GM19455 (cell line): ENCODE measurements around the gene PCDHA8.
"Not testable (repeated sequence)": the region's sequence is repeated elsewhere in the genome, so short reads cannot be mapped to it uniquely, and the experiment has no call there.

Source experiments
- ATAC-seq: cut with Tn5 transposase; IDR thresholded peaks from one replicate; pipeline ENCODE4 v1.9.1; 2021; ENCODE audit not compliant: unreplicated experiment

Gene PCDHA8

DNA sequence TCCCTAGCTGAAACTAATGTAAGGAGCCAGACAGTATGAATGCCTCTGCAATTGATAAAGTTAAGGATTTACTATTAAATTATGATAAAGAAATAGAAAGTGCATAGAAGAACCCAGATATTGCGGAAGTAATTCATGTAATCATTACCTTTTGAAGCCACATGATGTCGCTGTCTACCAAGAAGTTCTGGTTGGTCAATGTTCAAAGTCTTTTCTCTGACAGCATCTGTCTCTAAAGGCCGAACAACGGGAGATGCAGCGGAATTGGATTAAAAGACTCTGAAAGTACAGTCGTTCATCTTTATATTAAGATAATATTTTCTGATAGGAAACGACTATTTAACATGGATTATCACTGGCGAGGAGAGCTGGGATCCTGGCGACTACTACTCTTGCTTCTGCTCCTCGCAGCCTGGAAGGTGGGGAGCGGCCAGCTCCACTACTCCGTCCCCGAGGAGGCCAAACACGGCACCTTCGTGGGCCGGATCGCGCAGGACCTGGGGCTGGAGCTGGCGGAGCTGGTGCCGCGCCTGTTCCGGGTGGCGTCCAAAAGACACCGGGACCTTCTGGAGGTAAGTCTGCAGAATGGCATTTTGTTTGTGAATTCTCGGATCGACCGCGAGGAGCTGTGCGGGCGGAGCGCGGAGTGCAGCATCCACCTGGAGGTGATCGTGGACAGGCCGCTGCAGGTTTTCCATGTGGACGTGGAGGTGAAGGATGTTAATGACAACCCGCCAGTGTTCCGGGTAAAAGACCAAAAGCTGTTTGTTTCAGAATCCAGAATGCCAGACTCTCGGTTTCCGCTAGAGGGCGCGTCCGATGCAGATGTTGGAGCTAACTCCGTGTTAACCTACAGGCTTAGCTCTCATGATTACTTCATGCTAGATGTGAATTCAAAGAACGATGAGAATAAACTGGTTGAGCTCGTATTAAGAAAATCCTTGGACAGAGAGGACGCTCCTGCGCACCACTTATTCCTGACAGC is at the start of gene PCDHA8:
PCDHA8 (plus strand) TSS at position 210 of the 985 bp plus-strand sequence; CDS start at position 345, 135 bp downstream.
- ATAC-seq, result no peak

- ATAC-seq, result no peak
Measured at GRCh38 chr5:140794595-140795258, 46.3 kb upstream of the PCDHA8 start, which contains the start of gene PCDHA2. Gene PCDHA2 (plus strand): TSS chr5:140794852.

GRCh38 chr5:140795259-140795641 is 45.7 kb upstream of the PCDHA8 start:
- no peak for ATAC-seq

GRCh38 chr5:140796072-140796717 is 44.8 kb upstream of the PCDHA8 start:
- ATAC-seq, result not testable (repeated sequence)

- no peak for ATAC-seq
Measured at GRCh38 chr5:140796718-140797095, 44.3 kb upstream of the PCDHA8 start.

GRCh38 chr5:140800816-140801493 is 40.0 kb upstream of the PCDHA8 start, which contains the start of gene PCDHA3:
Gene PCDHA3 (plus strand): TSS chr5:140801057.
- no peak for ATAC-seq

- ATAC-seq, result no peak
Measured at GRCh38 chr5:140801494-140801841, 39.5 kb upstream of the PCDHA8 start.

- not testable (repeated sequence) for ATAC-seq
Measured at GRCh38 chr5:140802381-140802780, 38.6 kb upstream of the PCDHA8 start.

DNA sequence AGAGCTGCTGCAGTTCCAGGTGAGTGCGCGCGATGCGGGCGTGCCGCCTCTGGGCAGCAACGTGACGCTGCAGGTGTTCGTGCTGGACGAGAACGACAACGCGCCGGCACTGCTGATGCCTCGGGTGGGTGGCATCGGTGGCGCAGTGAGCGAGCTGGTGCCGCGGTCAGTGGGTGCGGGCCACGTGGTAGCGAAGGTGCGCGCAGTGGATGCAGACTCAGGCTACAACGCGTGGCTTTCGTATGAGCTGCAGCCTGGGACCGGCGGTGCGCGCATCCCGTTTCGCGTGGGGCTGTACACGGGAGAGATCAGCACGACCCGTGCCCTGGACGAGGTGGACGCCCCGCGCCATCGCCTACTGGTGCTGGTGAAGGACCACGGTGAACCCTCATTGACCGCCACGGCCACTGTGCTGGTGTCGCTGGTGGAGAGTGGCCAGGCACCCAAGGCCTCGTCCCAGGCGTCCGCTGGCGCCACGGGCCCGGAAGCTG is 38.2 kb upstream of the PCDHA8 start:
- ATAC-seq, result no peak

DNA sequence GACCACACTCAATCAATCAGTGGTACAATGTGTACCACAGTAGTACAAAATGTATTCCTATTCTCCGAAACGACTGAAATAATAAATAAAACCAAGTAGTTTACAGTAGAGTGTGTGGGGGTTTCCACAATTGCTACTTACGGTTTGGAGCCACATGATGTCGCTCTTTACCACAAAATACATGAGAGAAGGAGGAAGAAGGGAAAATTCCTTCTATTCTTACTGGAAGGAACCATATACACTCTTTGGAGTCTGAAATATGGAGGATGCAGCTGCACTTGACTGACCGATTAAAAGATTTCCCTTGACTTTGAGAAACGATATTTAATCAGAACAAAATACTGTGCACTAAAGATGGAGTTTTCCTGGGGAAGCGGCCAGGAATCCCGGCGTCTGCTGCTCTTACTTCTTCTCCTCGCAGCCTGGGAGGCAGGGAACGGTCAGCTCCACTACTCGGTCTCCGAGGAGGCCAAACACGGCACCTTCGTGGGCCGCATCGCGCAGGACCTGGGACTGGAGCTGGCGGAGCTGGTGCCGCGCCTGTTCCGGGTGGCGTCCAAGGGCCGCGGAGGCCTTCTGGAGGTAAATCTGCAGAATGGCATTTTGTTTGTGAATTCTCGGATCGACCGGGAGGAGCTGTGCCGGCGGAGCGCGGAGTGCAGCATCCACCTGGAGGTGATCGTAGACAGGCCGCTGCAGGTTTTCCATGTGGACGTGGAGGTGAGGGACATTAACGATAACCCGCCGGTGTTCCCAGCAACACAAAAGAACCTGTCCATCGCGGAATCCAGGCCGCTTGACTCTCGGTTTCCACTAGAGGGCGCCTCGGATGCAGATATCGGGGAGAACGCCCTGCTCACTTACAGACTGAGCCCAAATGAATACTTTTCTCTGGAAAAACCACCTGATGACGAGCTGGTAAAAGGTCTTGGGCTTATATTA is 33.9 kb upstream of the PCDHA8 start, which contains the start of gene PCDHA4:
PCDHA4 (plus strand) TSS at position 235 of the 942 bp plus-strand sequence.
- no peak for ATAC-seq

GRCh38 chr5:140808241-140808888 is 32.6 kb upstream of the PCDHA8 start:
- not testable (repeated sequence) for ATAC-seq

DNA sequence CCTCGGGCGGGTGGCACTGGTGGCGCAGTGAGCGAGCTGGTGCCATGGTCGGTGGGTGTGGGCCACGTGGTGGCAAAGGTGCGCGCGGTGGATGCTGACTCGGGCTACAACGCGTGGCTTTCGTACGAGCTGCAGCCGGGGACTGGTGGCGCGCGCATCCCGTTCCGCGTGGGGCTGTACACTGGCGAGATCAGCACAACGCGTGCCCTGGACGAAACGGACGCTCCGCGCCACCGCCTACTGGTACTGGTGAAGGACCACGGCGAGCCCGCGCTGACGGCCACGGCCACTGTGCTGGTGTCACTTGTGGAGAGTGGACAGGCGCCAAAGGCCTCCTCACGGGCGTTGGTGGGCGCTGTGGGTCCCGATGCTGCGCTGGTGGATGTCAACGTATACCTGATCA is 32.1 kb upstream of the PCDHA8 start:
- ATAC-seq, result no peak

DNA sequence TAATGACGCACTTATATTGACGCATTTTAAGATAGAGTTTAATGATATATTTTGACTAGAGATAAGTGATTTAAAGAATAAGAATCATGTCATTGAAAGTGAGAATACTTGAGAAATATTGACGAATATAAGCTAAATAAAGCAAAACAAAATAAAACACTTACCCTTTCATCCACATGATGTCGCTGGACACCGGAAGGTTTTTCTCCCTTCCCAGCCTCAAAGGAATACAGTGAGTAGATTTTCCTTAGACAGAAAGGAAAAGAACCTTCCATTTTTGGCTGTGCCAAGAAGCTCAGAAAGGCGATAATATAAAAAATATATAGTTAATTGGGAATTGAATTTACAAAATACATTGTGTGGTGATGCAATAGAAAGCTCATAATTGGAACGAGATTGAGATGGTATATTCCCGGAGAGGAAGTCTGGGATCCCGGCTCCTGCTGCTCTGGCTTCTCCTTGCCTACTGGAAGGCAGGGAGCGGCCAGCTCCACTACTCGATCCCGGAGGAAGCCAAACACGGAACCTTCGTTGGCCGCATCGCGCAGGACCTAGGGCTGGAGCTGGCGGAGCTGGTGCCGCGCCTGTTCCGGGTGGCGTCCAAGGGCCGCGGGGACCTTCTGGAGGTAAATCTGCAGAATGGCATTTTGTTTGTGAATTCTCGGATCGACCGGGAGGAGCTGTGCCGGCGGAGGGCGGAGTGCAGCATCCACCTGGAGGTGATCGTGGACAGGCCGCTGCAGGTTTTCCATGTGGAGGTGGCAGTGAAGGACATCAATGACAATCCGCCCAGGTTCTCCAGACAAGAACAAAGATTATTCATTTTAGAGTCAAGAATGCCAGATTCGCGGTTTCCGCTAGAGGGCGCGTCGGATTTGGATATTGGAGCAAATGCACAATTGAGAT is 19.4 kb upstream of the PCDHA8 start, which contains the start of gene PCDHA5:
PCDHA5 (plus strand) TSS at position 239 of the 906 bp plus-strand sequence.
- no peak for ATAC-seq

GRCh38 chr5:140822281-140822629 is 18.7 kb upstream of the PCDHA8 start:
- ATAC-seq, result no peak

- not testable (repeated sequence) for ATAC-seq
Measured at GRCh38 chr5:140822969-140823368, 18.0 kb upstream of the PCDHA8 start.

- ATAC-seq, result no peak
Measured at GRCh38 chr5:140823475-140823874, 17.5 kb upstream of the PCDHA8 start.

GRCh38 chr5:140827704-140828361 is 13.2 kb upstream of the PCDHA8 start, which contains the start of gene PCDHA6:
Gene PCDHA6 (plus strand): TSS chr5:140827960. CDS start chr5:140828092, 132 bp downstream.
- no peak for ATAC-seq
